Smooth muscle cell (in vitro differentiated cells): ENCODE measurements around the gene PTPN18. TPM values are rescaled to one million over a fixed set of nuclear protein-coding genes. Genes with fewer than 3 reads are reported as not detected.

ENCODE experiments used
- DNase-seq: peaks from one replicate; lab custom pipeline; 2025; ENCODE audit not compliant: unreplicated experiment; lab: John Stamatoyannopoulos, UW
- H2AFZ ChIP-seq: fragments of 200-600 bp; sonication (generic); 2 replicates; pipeline ENCODE4 v1.6.0; 2016; ENCODE audit warnings: antibody characterized with exemption, low read depth, mild to moderate bottlenecking
- H3F3A ChIP-seq: fragments of 200-600 bp; sonication (generic); 2 replicates; pipeline ENCODE4 v1.6.0; 2017; ENCODE audit warnings: antibody characterized with exemption, low read depth
- H3K27ac ChIP-seq: fragments of 200-600 bp; sonication (generic); 2 replicates; pipeline ENCODE4 v1.5.1; 2016; ENCODE audit warnings: low read depth, mild to moderate bottlenecking
- H3K27me3 ChIP-seq: fragments of 200-600 bp; sonication (generic); 2 replicates; pipeline ENCODE4 v1.6.1; 2016; ENCODE audit warnings: low read depth, mild to moderate bottlenecking
- H3K36me3 ChIP-seq: fragments of 200-600 bp; sonication (generic); 2 replicates; pipeline ENCODE4 v1.5.1; 2016; ENCODE audit warnings: low read depth
- H3K4me1 ChIP-seq: fragments of 200-600 bp; sonication (generic); 2 replicates; pipeline ENCODE4 v1.5.1; 2016; ENCODE audit warnings: low read depth
- H3K4me2 ChIP-seq: fragments of 200-600 bp; sonication (generic); 2 replicates; pipeline ENCODE4 v1.6.0; 2016; ENCODE audit warnings: mild to moderate bottlenecking
- H3K4me3 ChIP-seq: fragments of 200-600 bp; sonication (generic); 2 replicates; pipeline ENCODE4 v1.5.1; 2016; ENCODE audit warnings: mild to moderate bottlenecking
- H3K79me2 ChIP-seq: fragments of 200-600 bp; sonication (generic); 2 replicates; pipeline ENCODE4 v1.6.0; 2016; ENCODE audit warnings: low read depth, mild to moderate bottlenecking
- H3K9ac ChIP-seq: fragments of 200-600 bp; sonication (generic); 2 replicates; pipeline ENCODE4 v1.6.0; 2016; ENCODE audit warnings: low read depth
- H3K9me3 ChIP-seq: fragments of 200-600 bp; sonication (generic); replicated peaks from 2 replicates; pipeline ENCODE4 v1.5.1; 2016; ENCODE audit warnings: low read depth
- H4K20me1 ChIP-seq: fragments of 200-600 bp; sonication (generic); 2 replicates; pipeline ENCODE4 v1.6.0; 2016; ENCODE audit warnings: low read depth
- WGBS: methylation state at CpG from one replicate; pipeline ENCODE4 v1.1.7; 2016; ENCODE audit warnings: low lambda C conversion rate; 5-methylcytosine and 5-hydroxymethylcytosine counted together
- polyA plus RNA-seq: library from polyadenylated mRNA; unstranded; fragments of >200 nt; fragmentation: Nextera tagmentation; extraction: Ambion mirVana; gene quantifications from 2 replicates; pipeline ENCODE4 v1.2.1, GENCODE V29; 2016
- total RNA-seq: library from RNA; depleted of rRNA; stranded (reverse); fragments of >200 nt; gene quantifications from 2 replicates; pipeline ENCODE4 v1.2.3, GENCODE V29; 2014
- TF ChIP-seq, protein P1 (sequence below): fragments of 200-600 bp; sonication (generic); IDR thresholded peaks from 2 replicates; pipeline ENCODE4 v1.5.1; 2017; ENCODE audit warnings: borderline replicate concordance, mild to moderate bottlenecking, antibody characterized with exemption; ENCODE audit not compliant: insufficient read depth, poor library complexity, severe bottlenecking

Gene PTPN18
- total and polyA plus RNA-seq, 2 experiments from 2014 or later, result 4.4 to 10.2 TPM

DNA sequence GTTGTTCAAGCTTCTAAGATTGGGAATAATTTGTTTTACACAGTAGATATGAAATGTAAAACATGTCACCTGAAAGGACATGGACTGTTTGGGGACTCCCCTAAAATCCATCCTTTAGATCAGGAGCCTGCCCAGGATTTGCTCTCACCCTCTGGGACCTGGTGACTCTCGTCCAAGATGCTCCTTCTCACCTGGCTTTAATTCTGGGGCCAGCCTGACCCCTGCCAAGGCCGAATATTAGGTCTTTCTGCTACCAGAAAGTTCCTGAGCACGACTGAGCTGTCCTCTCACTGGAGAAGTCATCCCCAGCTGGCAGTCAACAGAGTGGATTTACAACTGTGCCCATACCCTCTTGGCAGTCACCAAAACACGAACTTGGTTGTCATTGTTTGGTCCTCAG is 25.3 kb downstream of the PTPN18 start:
- H3K27ac ChIP-seq, result no peak overlapping the region
- H3K4me3 ChIP-seq, result no peak overlapping the region
- TF ChIP-seq, protein P1, sequence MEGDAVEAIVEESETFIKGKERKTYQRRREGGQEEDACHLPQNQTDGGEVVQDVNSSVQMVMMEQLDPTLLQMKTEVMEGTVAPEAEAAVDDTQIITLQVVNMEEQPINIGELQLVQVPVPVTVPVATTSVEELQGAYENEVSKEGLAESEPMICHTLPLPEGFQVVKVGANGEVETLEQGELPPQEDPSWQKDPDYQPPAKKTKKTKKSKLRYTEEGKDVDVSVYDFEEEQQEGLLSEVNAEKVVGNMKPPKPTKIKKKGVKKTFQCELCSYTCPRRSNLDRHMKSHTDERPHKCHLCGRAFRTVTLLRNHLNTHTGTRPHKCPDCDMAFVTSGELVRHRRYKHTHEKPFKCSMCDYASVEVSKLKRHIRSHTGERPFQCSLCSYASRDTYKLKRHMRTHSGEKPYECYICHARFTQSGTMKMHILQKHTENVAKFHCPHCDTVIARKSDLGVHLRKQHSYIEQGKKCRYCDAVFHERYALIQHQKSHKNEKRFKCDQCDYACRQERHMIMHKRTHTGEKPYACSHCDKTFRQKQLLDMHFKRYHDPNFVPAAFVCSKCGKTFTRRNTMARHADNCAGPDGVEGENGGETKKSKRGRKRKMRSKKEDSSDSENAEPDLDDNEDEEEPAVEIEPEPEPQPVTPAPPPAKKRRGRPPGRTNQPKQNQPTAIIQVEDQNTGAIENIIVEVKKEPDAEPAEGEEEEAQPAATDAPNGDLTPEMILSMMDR, result no peak
- H3K4me1 ChIP-seq, result no peaks in the 10 kb centered on the region
- H4K20me1 ChIP-seq, result peaks cover 63% of the 10 kb centered on the region
- H3K27me3 ChIP-seq, result no peaks in the 10 kb centered on the region
- H3F3A ChIP-seq, result no peaks in the 10 kb centered on the region
- peaks cover 16% of the 10 kb centered on the region for H3K79me2 ChIP-seq
- no peak overlapping the region for H2AFZ ChIP-seq
- DNase-seq, result no peak
- H3K4me2 ChIP-seq, result no peak overlapping the region
- H3K9me3 ChIP-seq, result no peaks in the 10 kb centered on the region
- H3K9ac ChIP-seq, result no peak overlapping the region
- no peaks in the 10 kb centered on the region for H3K36me3 ChIP-seq
- WGBS, result 96% methylated on average over 4 of the region's 4 CpGs

DNA sequence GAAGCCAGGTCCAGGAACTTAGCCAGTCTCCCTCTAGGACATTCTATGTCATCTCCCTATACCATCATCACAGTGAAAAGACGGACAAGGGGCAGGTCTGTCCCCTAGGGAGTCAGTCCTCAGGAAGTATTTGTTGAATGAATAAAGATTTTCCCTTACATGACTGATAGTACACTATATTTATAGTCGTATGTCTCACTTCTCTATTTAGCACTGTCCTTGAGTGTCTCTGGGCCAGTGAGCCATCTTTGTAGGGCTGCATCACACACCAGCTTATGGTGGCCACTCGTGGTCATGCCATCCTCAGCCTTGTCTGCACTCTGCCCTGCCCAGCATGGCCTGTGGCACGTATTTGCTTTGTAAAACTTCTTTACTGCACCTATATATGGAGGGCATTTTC is 25.8 kb downstream of the PTPN18 start:
- Histone ChIP-seq H3K27ac (no peak overlapping the region), H4K20me1 (peaks cover 62% of the 10 kb centered on the region), H3K79me2 (peaks cover 11% of the 10 kb centered on the region), H3K4me1 (no peaks in the 10 kb centered on the region), H3K36me3 (no peaks in the 10 kb centered on the region), H2AFZ (no peak overlapping the region), H3K4me3 (no peak overlapping the region), H3K9me3 (no peaks in the 10 kb centered on the region), H3F3A (no peaks in the 10 kb centered on the region), H3K27me3 (no peaks in the 10 kb centered on the region), H3K9ac (no peak overlapping the region), H3K4me2 (no peak overlapping the region)
- no peak for DNase-seq
- 92% methylated on average over 4 of the region's 4 CpGs for WGBS
- TF ChIP-seq, protein P1, result no peak

DNA sequence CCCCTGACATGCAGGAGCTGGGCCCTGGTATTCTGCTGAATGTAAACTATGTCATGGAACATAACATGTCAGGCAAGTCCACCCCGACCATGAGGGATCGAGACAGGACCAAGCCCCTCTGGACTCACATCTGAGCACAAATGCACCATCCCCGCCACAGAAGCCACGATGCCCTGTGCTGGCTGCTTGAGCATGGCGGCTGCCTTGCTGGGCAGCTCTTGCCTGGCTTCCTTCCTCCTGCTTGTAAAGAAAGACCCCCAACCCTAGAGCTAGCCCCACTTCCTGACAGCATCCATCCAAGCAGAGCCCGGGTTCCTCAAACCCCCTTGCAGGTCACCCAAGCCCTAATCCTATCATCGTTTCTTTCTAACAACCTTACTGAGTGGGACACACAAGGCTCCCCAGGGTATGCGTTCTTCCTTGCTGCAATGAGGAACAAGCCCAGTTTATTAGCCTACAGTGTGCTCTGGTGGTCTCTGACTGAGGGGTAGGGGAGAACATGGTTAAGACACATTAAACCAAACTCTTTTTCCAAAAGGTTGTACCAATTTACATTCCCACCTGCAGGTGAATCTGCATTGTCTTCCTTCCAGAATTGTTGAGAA is 26.6 kb downstream of the PTPN18 start:
- H3K9me3 ChIP-seq, result no peaks in the 10 kb centered on the region
- DNase-seq, result no peak
- peaks cover 6% of the 10 kb centered on the region for H3K79me2 ChIP-seq
- no peak overlapping the region for H3K27ac ChIP-seq
- H3K4me3 ChIP-seq, result no peak overlapping the region
- no peaks in the 10 kb centered on the region for H3K4me1 ChIP-seq
- peaks cover 57% of the 10 kb centered on the region for H4K20me1 ChIP-seq
- H3K27me3 ChIP-seq, result no peaks in the 10 kb centered on the region
- H3K4me2 ChIP-seq, result no peak overlapping the region
- no peak overlapping the region for H3K9ac ChIP-seq
- no peaks in the 10 kb centered on the region for H3K36me3 ChIP-seq
- H2AFZ ChIP-seq, result no peak overlapping the region
- H3F3A ChIP-seq, result no peaks in the 10 kb centered on the region
- WGBS, result 99% methylated on average over 8 of the region's 8 CpGs
- TF ChIP-seq, protein P1, result no peak

DNA sequence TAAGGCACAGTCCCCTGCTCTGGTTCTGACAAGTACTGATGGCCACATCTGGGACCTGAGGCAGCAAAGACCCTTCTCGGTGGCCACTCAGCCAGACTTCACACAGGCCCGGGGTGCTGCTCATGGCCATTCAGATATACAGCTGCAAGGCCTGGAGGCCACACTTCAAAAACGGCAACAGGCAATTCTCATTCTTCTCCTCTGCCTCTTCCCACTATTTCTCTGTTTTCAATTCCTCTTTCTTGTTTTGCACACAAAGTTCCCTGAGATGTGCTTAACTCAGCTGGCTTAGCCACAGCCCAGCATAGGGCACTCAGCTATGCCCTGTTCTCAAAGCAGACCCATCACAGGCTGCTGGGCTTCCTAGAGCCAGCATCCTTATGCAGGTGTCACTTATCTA is 29.9 kb downstream of the PTPN18 start:
- H3K27me3 ChIP-seq, result no peaks in the 10 kb centered on the region
- H3K4me3 ChIP-seq, result no peak overlapping the region
- no peak overlapping the region for H3K4me2 ChIP-seq
- H3F3A ChIP-seq, result no peaks in the 10 kb centered on the region
- no peak overlapping the region for H3K9ac ChIP-seq
- no peaks in the 10 kb centered on the region for H3K79me2 ChIP-seq
- H4K20me1 ChIP-seq, result peaks cover 24% of the 10 kb centered on the region
- DNase-seq, result no peak
- H3K4me1 ChIP-seq, result peaks cover 4% of the 10 kb centered on the region
- H3K36me3 ChIP-seq, result no peaks in the 10 kb centered on the region
- H3K27ac ChIP-seq, result no peak overlapping the region
- H3K9me3 ChIP-seq, result no peaks in the 10 kb centered on the region
- 98% methylated on average over 3 of the region's 3 CpGs for whole genome bisulfite sequencing
- TF ChIP-seq, protein P1, result no peak
- H2AFZ ChIP-seq, result no peak overlapping the region
